NCI-H526 (cell line): ENCODE measurements around the gene TMEM234.
A peak's percentile ranks its signal among the peaks of the same experiment; 100 is the strongest.

Experiments
- DNase-seq, 2 experiments: peaks; one replicate each; lab custom pipeline; 2025; lab: John Stamatoyannopoulos, UW

Gene TMEM234

DNA sequence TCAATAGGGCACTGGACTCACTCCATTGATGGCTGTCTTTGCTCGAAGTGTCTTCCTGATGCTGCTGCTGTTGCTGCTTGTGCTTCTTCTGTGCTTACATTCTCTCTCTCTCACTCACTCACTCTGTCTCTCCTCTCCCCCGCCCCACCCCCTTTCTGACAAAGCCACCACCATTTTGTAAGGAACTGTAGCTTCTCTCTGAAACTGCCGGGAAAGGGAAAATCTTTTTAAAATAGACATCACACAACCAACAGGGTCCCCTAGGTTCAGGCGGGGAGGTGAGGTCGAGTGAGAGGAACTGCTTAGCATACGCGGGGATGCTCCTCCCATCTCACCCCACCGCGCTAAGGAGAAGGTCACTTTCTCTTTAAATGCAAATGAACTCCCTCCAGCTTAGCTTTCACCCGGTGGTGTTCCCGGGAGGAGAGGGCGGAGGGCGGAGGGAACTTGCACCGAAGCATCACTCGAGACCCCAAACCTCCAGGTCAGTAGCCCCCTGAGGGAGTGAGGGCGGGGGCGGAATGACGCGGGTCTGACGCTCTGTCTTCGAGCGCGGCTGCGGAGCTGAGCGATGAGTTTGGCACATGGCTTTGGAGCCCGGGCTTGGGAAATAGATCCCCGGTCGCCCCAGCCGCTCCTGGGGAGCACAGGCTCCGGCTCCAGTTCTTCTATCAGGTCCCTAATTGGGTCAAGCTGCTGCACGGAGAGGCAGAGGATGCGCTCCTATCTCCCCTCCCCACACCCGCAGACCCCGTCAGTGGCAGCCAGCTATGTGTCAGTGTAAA lies 21.7 kb downstream of the TMEM234 start, which contains the start of gene CCDC28B:
Gene CCDC28B (plus strand): TSS at position 370 of the 785 bp plus-strand sequence. CDS start 1,341 bp downstream, outside the sequence.
- peak; percentile 64 to 83 for DNase-seq

DNA sequence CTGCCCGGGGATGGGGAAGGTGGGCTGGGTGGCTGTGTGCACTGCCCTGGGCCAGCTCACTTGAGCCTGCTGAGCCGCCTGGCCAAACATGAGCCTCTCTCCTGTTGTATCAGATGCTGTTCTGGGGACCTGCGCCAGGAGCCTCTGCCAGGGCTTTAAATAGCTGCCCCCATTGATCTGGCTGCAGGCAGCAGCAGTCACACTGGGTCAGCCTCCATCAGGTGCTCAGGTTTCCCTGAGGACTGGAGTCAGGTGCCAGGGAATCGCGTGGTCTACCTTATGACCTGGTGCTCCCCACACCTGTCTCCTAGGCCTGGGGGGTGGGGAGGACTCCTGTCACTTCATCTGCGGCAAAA lies 22.5 kb downstream of the TMEM234 start:
- DNase-seq: peak; percentile 36

- DNase-seq: no peak
Measured at GRCh38 chr1:32199043-32199716, 23.0 kb downstream of the TMEM234 start.

GRCh38 chr1:32198237-32199042 lies 23.7 kb downstream of the TMEM234 start:
- no peak for DNase-seq

DNA sequence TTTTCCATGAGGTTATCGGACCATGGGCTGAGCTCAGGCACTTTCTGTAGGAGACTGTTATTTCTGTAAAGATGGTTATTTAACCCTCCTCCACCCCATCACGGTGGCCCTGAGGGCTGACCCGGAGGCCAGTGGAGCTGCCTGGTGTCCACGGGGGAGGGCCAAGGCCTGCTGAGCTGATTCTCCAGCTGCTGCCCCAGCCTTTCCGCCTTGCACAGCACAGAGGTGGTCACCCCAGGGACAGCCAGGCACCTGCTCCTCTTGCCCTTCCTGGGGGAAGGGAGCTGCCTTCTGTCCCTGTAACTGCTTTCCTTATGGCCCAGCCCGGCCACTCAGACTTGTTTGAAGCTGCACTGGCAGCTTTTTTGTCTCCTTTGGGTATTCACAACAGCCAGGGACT lies 24.3 kb downstream of the TMEM234 start:
- DNase-seq: no peak

GRCh38 chr1:32197074-32197473 lies 25.1 kb downstream of the TMEM234 start:
- no peak for DNase-seq

DNA sequence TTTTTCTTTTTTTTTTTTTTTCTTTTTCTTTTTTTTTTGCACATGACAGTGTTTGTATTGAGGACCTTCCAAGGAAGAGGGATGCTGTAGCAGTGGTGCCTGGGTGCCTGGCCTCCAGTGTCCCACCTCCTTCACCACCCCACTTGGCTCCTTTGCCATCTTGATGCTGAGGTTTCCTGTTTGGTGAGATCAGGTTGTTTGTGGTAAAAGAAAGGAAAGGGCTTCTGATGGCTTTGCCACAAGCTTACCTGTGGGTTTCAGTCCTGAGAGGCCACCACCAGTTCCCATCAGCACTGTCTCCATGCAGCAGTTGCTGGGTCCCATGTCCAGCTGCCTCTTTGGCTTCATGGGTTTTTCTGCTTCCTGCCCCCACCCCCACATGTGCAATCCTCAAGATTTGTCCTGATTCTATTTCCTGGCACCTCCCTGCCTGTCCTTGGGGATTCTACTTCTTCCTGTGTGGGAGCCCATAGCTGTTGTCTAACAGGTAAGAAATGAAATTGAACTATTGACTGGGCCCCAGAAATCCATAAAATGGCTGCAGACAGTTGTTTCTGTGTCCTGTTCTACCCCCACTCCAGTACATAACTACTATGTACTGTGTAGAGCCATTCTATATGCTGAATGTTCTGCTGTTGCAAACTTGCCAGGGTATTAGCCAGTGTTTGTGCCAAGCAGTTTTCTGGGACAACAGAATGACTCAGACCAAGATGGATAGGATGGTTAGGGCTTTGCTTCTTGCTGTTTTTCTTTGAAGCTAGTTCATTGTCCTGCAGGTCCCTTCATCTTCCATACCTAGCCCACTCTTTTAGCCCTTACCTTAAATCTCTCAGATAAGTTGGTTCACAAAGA lies 26.0 kb downstream of the TMEM234 start:
- no peak for DNase-seq

DNA sequence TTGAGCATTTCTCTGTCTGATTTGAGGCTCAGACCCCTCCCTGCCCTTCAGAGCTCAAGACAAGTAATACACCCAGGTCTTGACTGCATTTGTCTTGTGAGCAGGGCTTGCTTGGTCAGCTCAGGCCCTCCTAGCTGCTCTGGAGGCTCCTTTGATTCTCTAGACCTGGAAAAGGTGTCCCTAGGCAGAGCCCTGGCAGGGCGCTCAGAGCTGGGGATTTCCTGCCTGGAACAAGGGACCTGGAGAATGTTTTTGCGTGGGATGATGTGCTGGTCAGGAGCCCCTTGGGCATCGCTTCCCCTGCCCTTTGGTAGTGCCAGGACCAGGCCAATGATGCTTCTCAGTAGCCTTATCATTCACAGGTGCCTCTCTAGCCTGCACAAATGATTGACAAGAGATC lies 26.6 kb downstream of the TMEM234 start:
- DNase-seq: no peak

DNA sequence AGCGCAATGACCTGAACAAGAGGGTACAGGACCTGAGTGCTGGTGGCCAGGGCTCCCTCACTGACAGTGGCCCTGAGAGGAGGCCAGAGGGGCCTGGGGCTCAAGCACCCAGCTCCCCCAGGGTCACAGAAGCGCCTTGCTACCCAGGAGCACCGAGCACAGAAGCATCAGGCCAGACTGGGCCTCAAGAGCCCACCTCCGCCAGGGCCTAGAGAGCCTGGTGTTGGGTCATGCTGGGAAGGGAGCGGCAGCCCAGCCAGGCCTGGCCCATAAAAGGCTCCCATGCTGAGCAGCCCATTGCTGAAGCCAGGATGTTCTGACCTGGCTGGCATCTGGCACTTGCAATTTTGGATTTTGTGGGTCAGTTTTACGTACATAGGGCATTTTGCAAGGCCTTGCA lies 27.2 kb downstream of the TMEM234 start:
- DNase-seq: no peak

GRCh38 chr1:32192220-32192948 lies 29.8 kb downstream of the TMEM234 start:
- no peak for DNase-seq

- no peak for DNase-seq
Measured at GRCh38 chr1:32187850-32188249, 34.3 kb downstream of the TMEM234 start.

DNA sequence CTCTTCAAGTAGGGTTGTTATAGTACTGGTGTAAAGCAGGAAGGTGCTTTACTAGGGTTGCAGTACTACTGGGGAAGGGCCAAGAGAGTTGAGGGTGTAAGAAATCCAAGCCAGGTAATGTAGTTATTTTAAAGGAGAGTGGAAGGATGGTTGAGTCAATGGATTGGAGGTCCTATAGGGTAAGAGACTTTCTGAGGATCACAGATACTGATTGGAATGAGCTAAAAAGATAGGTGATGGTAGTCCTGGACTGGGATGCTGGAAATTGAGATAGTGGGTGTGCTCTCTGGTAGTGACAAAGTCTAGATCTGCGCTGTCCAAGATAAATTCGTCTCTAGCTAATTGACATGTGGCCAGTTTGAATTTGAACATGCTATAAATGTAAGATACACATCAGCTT lies 35.7 kb downstream of the TMEM234 start:
- DNase-seq: no peak

DNA sequence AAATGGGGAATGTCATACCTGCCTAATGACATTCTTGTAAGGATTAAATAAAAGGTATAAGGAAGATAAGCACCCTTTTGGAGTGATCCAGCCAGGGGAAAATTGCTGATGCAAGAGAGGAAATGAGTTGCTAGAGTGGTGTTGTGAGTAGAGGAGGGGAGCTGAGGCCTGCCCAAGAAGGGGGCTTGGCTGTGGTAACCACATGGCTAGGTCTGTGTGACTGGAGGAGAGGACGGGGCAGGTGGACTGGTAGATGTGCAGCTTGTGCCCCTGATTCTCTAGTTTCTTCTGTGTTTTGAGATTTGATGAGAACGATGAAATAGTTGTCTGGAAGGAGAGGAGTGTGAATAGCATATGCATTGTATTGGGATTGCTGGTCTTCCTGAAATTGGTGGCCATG lies 36.1 kb downstream of the TMEM234 start:
- DNase-seq: no peak

- no peak for DNase-seq
Measured at GRCh38 chr1:32184650-32185049, 37.5 kb downstream of the TMEM234 start.

DNA sequence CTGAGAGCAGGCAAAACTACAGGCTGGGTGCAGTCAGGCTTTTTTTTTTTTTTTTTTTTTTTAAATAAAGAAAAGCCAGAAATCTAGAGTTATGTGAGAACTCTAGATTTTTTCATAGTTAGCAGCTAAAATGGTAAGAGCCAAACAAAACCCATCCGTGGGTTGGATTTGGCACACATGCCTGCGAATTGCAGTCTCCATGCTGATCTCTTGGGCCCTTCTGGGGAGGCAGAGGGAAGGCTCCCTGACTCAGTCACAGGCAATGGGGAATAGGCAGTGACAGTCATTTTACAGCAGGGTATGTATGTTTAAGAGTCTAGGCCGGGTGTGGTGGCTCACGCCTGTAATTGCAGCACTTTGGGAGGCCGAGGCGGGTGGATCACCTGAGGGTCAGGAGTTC lies 40.1 kb downstream of the TMEM234 start:
- DNase-seq: no peak

- DNase-seq: no peak
Measured at GRCh38 chr1:32181563-32181962, 40.6 kb downstream of the TMEM234 start.

DNA sequence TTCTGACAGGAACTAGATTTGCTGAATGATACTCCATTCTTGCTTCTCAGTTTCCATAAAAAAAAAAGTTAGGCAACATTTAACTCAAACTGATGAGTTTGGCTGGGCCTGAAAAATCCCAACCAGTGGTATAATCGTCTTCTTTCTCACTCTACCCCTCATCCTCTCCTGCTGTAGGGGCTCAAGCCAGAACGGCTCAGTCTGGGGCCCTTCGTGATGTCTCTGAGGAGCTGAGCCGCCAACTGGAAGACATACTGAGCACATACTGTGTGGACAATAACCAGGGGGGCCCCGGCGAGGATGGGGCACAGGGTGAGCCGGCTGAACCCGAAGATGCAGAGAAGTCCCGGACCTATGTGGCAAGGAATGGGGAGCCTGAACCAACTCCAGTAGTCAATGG lies 41.1 kb downstream of the TMEM234 start:
- no peak for DNase-seq

GRCh38 chr1:32180186-32181060 lies 41.7 kb downstream of the TMEM234 start:
- peak in 1 of 2 experiments; percentile 61 for DNase-seq

GRCh38 chr1:32179443-32180185 lies 42.5 kb downstream of the TMEM234 start, which contains the start of gene TXLNA:
Gene TXLNA (plus strand): TSS chr1:32179675. CDS start chr1:32180346, 671 bp downstream.
- peak; percentile 74 to 93 for DNase-seq

- DNase-seq: no peak
Measured at GRCh38 chr1:32179193-32179442, 43.0 kb downstream of the TMEM234 start.
